ENCODE results near the gene CDKN2AIP.
"Not testable (repeated sequence)": the region's sequence is repeated elsewhere in the genome, so short reads cannot be mapped to it uniquely, and the experiment has no call there.

Gene CDKN2AIP

DNA sequence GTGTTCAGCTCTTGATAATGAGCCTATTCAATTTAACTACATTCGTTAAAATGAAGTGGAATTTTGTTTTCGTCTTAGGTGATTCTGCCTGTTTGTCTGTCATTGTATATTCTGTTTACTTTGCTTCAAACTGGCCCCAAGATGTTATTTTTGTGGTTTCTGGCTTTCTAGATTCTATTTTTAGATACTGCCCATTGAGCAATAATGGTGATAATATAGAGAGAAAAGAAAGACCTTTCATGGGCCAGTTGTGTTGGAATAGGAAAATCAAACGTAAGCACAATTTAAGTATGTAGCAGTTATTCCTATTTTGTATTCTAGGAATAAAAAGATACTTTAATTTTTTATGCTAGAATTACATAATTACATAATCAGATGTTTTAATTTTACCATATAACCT lies 4.0 kb downstream of the CDKN2AIP start:
- no peak for DNase-seq (ENCODE audit: low read depth, low spot score)

DNA sequence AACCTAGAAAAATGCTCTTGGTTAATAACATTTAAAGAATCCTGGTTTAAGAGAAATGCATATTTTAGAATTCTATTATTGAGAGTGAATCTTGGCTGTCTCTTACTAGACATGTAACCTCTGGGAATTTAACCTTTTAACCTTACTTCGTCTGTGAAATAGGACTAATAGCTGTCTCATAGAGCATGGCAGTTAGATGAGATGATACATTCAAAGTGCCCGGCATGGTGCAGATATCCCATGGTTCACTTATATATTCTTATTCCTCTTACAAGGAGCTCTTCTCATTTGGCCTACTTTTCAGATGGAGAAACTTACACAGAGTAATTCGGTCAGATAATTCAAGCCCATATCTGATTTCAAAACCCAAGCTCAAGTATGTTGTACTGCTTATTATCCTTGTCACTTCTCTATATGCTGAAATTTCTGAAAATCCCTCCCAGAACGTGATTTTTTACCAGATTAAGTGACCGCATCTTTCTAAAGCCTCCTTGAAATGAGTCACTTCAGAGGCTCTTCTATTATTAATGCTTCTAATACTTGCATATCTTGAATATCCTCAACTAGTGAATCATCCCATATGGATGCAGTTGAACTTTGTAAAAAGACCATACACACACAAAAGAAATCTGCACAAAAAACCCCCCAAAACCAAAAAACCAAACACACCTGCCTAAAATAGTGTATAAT lies 4.9 kb downstream of the CDKN2AIP start:
- no peak for DNase-seq (ENCODE audit: low read depth, low spot score)

DNA sequence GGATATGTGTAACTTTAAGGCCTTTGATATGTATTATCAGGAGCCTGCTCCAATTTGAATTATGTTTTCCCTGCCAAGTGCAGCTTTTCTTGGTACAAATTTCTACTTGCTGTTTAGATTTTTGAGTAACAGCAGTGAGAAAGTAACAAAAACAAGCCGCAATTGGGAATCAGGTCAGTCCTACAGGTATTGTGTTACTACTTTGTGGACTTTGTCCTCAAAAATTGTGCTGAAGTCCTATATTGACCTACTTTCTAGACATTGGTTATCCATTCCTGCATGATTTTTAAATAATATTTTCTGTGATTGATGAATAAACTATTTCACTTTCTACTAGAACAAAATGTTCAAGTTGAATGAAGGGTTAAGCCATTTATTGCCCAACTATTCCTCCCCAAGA lies 5.7 kb downstream of the CDKN2AIP start:
- DNase-seq (ENCODE audit: low read depth, low spot score), result no peak

DNA sequence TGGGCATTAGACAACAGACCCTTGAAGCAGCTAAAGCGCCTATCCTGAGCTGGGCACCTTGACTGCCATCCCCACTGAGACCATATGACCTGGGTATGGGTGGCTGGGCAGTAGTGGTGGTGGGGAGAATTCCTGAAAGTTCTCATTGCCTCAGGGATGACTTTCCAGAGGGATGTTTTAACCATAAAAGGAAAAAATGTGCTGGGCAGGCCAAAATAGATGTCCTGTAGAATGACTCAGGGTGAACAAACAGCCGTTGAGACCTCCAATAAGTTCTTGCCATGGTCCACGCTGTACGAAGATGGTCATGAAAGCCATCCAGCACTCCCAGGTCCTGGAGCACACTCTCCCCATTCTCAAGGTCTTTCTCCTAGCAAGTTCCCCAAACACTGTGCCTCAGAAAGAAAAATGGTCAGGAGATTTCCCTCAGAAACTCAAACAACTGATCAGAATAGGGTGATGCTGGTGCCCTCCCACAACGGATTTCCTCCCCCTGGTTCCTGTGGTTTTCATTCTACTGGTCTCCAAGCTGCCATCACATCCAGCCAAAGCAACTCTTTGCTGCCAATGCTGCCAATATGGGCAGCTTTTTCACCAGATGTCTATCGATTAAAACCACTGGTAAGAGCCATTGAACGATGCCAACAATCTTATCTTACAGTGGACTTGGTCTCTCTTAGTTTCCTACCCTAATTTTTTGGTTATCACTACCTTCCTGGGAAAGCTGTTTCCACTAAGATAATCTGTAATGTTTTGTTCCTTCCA lies 11.2 kb downstream of the CDKN2AIP start:
- DNase-seq (ENCODE audit: low read depth, low spot score), result no peak

DNA sequence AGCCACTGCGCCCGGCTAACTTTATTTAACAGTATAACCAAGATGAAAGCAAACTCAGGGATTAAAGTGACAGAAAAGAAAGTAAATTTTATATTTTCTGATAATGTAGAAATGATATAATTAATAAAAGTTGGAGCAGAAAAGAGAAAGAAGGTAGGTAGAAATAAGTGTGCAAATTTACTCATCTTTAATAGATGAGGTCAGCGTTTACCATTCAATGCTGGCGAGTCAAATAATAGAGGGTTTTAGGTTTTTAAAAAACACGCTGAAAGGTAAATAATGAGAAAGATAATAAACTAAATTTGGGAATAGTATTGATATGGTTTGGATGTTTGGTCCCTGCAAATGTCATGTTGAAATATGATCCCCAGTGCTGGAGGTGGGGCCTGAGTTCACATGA lies 13.6 kb downstream of the CDKN2AIP start:
- DNase-seq (ENCODE audit: low read depth, low spot score), result no peak

DNA sequence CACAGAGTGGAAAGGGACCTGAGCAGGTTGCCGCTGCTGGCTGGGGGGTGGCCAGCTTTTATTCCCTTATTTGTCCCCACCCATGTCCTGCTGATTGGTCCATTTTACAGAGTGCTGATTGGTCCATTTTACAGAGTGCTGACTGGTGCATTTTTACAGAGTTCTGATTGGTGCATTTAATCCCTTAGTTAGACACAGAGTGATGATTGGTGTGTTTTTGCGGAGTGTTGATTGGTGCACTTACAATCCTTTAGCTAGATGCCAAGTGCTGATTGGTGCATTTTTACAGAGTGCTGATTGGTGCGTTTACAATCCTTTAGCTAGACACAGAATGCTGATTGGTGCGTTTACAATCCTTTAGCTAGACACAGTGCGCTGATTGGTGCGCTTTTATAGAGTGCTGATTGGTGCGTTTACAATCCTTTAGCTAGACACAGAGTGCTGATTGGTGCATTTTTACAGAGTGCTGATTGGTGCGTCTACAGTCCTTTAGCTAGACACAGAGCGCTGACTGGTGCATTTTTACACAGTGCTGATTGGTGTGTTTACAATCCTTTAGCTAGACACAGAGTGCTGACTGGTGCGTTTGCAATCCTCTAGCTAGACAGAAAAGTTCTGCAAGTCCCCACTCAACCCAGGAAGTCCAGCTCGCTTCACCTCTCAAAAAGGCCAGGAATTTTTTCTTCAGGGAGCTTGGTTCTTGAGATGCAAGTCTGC lies 19.6 kb downstream of the CDKN2AIP start:
- not testable (repeated sequence) for DNase-seq (ENCODE audit: low read depth, low spot score)

DNA sequence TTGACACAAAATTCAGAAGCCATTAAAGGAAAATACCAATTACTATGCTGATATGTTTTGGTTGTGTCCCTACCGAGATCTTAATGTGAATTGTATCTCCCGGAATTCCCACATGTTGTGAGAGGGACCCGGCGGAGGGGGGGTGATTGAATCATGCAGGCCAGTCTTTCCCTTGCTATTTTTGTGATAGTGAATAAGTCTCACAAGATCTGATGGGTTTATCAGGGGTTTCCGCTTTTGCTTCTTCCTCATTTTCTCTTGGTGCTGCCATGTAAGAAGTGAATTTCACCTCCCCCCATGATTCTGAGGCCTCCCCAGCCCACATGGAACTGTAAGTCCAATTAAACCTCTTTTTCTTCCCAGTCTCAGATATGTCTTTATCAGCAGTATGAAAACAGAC lies 21.4 kb downstream of the CDKN2AIP start:
- DNase-seq (ENCODE audit: low read depth, low spot score), result not testable (repeated sequence)

DNA sequence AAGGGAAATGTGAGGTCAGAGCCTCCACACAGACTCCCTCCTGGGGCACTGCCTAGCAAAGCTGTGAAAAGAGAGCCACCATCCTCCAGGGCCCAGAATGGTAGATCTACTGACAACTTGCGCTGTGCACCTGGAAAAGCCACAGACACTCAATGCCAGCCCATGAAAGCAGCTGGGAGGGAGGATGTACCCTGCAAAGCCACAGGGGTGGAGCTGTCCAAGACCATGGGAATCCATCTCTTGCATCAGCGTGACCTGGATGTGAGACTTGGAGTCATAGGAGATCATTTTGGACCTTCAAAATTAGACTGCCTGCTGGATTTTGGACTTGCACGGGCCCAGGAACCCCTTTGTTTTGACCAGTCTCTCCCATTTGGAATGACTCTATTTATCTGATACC lies 22.8 kb downstream of the CDKN2AIP start:
- no peak for DNase-seq (ENCODE audit: low read depth, low spot score)

DNA sequence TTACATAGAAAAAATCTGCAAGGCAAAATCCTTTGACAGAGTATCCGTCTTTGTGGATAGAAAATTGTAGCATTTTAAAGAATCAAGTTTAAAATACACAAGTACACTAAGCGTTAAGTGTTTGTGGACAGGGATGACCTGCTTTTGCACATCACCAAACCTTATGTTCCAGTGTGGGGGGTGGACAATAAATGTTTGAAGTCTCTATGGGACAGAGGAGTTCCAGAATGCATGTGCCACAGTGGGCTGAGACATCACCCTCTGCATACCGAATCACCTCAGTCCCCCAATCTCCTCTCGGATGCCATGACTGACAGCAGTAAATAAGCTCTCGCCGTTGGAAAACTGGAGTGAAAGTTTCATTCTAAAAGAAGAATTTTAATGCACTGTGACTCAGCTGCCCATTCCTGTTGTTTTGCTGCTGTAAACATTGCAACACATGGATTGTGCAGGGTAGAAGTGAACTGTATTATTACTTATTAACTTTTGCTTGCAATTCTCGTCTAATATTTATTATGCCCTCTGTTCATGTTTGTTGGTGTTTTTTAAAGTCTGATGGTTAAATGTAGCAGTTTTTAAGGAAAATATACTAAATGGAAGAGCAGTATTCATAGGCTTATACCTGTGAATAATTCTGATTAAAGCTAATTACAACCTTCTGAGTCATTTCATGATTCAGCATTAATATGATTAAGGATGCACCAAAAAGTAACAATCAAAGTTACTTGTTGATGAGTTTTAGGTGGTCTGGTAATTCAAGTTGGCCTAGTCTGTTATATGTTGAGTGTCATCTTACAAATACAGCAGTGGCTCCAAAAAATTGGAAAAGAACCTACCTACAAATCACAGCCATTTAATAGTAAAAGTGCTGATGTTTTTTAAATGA lies 24.0 kb downstream of the CDKN2AIP start:
- DNase-seq (ENCODE audit: low read depth, low spot score), result no peak

DNA sequence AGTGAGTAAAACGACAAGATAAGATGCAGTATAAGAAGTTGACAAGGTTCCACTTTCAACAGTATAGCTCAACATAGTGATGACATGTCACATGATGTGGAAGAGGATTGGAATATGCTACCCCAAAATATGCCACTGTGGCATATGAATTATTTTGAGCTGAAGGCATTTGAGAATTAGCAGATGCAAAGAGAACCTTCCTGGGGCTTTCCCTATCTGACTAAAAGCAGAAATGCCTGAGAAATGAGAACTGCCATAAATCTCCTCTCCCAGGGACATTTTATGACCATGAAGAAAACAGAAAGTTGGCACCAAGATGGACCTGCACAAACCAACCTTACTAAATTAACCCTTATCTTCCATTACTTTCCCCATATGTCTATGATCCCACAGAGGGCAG lies 24.8 kb downstream of the CDKN2AIP start:
- DNase-seq (ENCODE audit: low read depth, low spot score), result no peak

DNA sequence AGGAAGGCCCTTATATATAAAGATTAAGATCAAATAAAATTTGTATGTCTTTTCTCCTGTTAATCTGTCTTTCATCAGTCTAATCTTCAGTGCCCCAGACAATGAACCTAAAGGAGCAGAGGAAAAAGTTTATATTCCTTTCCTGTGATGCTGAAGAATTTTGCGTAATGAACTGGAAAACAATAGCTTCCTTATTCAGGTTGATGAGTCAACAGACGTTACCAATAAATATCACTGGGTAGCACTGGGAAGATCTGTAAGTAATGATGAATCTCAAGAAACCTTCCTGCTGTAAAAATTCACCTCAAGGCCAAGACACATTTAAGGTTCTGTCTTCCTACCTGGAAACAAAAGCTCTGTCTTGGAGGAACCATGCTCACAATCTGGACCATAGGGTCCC lies 25.5 kb downstream of the CDKN2AIP start:
- DNase-seq (ENCODE audit: low read depth, low spot score), result no peak

DNA sequence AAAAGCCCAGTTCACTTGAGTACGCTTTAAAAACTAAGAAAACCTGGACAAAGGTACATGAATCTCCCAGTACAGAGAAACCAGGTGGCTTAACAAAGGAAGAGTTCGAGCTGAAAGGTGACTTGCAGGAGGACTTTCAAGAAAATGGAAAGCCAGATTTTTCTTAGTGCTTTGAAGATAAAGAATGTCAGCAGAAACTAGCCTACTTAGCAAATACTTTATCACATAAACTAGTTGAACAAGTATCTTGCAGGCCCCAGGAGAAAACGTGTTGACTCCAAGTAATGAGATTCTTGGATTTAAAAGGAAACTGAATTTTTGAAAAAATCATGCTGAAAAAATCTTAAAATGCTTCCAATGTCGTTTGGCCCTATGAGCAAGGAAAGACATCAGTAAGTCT lies 26.4 kb downstream of the CDKN2AIP start:
- DNase-seq (ENCODE audit: low read depth, low spot score), result no peak

DNA sequence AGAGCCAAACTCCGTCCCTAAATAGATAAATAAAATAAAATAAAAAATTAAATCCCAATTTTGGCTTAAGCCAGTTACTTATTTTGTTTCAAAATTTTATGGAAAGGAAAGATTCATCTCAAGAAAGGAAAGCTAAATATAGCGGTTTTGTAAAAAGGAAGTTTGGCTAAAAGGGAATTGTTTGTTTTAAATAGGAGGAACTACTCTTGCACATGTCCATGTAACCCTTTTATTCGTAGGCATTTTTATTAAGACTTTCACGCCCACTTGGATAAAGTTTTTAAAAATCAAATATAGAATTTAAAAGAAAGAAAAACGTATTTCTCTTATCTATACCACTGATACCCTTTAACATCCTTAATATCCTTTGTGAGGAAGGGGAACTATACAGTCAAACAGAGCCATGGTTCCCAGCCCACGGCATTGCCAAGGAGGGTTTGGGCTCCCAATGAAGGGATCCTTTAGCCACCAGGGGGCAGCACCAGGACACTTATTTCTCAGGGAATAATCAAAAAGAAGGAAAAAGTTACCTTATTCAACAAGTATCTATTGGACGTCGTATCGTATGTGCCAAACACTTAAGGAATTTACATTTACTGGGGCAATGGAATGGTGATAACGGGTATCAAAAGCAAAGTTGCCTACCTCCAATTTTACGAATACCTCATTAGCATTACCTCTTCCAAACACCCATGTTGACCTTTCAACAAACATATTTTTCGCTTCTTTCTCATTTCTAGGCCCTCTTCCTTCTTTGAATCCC lies 27.7 kb downstream of the CDKN2AIP start:
- DNase-seq (ENCODE audit: low read depth, low spot score), result peak; percentile 15

DNA sequence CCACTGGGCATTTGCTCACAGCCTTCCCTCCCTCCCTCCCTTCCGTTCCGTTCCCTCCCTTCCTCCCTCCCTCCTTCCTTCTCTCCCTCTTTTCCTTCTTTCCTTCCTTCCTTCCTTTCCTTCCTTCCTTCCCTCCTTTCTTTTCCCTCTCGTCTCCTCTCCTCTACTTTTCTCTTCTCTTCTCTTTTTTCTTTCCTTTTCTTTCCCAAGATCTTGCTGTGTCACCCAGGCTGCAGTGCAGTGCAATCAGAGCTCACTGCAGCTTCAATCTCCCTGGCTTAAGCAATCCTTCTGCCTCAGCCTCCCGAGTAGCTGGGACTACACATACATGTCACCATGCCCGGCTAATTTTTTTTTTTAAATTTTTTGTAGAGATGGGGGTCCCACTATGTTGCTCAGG lies 33.7 kb downstream of the CDKN2AIP start:
- DNase-seq (ENCODE audit: low read depth, low spot score), result no peak

DNA sequence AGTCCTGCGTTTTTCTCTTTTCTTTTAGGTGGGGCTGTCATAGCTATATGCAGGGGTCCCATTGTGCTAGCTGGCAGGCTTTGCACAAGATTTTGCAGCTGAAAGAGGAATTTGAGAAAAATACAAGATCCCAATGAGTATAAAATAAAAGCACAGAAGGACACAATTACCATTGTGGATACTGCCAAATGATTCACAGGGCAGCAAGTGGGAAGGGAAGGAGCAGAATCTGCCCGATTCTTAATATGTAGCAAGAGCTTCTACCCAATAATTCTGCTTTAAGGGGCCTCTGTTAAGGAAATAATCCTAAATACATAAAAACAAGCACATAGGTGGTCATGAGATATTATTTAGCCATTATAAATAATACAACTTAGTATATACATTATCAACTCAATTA lies 34.5 kb downstream of the CDKN2AIP start:
- no peak for DNase-seq (ENCODE audit: low read depth, low spot score)

DNA sequence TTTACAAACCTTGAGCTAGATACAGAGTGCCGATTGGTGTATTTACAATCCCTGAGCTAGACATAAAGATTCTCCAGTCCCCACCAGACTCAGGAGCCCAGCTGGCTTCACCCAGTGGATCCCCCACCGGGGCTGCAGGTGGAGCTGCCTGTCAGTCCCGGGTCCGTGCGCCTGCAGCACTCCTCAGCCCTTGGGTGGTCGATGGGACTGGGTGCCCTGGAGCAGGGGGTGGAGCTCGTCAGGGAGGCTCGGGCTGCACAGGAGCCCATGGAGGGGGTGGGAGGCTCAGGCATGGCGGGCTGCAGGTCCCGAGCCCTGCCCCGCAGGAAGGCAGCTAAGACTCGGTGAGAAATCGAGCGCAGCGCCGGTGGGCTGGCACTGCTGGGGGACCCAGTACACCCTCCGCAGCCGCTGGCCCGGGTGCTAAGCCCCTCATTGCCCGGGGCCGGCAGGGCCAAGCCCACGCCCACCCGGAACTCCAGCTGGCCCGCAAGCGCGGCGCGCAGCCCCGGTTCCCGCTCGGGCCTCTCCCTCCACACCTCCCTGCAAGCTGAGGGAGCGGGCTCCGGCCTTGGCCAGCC lies 38.2 kb downstream of the CDKN2AIP start:
- DNase-seq (ENCODE audit: low read depth, low spot score), result not testable (repeated sequence)

DNA sequence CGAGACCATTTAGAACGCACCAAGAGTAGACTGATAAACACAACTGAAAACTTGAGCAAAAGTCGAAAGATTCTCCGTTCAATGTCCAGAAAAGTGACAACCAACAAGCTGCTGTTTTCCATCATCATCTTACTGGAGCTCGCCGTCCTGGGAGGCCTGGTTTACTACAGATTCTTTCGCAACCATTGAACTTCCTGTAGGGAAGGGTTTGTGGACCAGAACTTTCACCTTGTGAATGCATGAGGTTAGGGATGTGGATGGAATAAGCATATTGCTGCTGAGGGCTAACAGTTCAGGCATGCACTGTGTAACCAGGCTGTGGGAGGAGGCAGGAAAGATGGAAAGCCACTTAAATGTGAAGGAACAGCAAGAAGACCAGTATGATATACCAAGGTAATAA lies 39.6 kb downstream of the CDKN2AIP start:
- no peak for DNase-seq (ENCODE audit: low read depth, low spot score)

DNA sequence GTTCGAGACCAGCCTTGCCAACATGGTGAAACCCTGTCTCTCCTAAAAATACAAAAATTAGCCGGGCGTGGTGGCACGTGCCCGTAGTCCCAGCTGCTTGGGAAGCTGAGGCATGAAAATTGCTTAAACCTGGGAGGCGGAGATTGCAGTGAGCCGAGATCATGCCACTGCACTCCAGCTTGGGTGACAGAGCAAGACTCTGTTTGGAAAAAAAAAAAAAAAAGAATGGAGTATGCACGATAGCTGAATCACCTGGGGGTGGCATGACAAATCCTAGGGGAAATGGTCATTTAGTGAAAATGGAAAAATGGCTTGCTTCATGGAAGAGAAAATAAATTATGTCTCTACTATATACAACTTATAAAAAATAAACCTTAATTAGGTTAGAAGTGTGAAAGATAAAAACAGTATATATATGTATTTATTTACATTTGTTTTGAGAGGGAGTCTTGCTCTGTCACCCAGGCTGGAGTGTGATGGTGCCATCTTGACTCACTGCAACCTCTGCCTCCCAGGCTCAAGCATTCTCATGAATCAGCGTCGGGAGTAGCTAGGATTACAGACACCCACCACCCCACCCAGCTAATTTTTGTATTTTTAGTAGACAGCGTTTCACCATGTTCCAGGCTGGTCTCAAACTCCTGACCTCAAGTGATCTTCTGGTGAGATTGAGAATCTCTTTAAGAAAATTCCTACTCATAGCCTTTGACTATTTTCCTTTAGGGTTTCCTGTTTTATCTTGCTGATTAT lies 41.1 kb downstream of the CDKN2AIP start:
- no peak for DNase-seq (ENCODE audit: low read depth, low spot score)

DNA sequence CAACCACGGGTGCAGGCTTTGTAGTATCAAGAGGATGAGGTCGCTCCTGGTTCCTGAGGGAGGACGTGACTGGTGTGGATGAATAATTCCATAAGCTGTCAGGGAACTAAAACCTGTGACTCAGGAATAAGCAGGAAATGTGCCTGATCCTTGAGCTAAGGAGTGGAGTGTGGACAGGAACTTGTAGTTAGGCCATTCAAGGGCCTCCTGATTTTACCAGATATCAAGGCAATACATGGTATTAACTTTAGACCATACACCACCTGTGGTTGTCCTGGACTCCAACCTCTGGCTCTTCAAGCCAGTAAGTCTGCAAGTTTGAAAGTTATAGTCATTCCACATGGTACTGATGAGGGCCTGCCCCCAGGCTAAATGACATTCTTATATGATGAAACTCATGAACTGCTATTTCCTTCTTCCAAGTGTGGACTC lies 48.4 kb downstream of the CDKN2AIP start:
- no peak for DNase-seq (ENCODE audit: low read depth, low spot score)

DNA sequence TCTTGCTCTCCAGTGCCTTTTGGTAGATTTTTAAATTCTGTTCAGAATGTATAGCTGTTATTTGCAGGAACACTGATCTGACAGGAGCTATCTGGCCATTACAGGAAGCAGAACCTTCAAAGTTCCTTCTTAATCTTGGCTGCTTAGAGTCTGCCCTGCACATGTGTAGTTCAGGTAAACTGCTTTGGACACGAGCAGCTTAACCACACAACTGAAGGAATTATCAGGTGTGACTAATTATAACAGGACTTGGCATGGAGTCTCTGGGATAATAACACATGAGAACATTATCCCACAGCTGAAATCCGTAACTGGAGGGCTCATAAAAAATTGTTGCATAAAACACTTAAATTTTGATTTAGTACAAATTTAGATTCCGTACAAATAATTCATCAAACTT lies 48.8 kb downstream of the CDKN2AIP start:
- DNase-seq (ENCODE audit: low read depth, low spot score), result no peak

All from iPS DF 19.7 (cell line).